ENCODE data around the gene MAT2B.

DNA sequence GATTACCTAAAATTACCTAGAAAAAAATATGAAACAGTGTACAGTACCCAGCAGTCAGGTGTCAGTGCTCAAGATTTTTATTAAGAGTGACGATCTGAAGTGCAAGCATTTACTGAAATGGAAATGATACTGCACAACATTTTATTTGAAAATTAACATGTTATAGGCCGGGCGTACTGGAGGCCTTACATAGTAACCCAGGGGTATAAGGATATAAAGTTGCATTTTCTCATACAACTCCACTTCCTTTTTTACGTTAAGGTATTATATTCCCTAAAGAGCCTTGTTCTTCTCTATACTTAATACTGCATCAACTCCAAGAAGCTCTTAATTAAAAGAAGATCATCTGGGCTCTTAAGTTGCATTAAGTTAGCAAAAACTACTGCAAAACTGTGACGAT, 3.3 kb downstream of the MAT2B start:
- TF ChIP-seq, protein P1, sequence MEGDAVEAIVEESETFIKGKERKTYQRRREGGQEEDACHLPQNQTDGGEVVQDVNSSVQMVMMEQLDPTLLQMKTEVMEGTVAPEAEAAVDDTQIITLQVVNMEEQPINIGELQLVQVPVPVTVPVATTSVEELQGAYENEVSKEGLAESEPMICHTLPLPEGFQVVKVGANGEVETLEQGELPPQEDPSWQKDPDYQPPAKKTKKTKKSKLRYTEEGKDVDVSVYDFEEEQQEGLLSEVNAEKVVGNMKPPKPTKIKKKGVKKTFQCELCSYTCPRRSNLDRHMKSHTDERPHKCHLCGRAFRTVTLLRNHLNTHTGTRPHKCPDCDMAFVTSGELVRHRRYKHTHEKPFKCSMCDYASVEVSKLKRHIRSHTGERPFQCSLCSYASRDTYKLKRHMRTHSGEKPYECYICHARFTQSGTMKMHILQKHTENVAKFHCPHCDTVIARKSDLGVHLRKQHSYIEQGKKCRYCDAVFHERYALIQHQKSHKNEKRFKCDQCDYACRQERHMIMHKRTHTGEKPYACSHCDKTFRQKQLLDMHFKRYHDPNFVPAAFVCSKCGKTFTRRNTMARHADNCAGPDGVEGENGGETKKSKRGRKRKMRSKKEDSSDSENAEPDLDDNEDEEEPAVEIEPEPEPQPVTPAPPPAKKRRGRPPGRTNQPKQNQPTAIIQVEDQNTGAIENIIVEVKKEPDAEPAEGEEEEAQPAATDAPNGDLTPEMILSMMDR (conservative IDR thresholded peaks at IDR 0.05) = no peak
- no peak for TF ChIP-seq EZH2 (IDR thresholded peaks at IDR 0.05; ENCODE audit: low read depth)

Measured in PC-9 (cell line).